ENCODE measurements around the gene DUSP21. TPM values are rescaled to one million over a fixed set of nuclear protein-coding genes. Genes with fewer than 3 reads are reported as not detected.

The DUSP21 gene
- polyA plus RNA-seq, 2 of the 4 experiments (the other 2 are of a cell fraction): not detected

GRCh38 chrX:44871931-44872820, 28.4 kb downstream of the DUSP21 start:
- no peaks in the 10 kb centered on the region for H3K9me3 ChIP-seq

DNA sequence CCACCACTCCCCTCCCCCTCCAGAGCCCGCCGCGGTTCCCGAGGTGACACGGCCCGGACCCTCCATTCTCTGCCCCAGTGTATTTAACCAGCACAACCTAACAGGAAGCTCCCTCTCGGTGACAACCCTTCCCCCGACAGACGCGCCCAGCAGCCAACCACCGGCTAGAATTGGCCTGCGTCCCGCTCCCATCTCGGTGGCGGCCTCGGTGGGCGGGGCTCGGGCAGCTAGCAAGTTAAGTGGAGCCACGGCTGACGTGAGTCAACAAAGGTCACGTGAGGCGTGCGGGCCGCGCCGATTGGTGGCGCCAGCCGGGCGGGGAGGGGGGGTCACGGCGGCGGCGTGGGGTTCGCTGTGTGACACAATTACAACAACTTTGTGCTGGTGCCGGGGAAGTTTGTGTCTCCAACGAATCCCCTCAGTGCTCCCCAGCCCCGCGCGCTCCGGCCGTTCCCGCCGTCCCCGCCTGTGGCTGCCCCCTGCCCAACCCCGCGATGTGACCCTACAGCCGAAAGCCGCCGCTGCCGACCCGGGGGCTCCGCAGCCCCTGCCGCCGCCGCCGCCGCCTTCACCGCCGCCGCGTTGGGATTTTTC, 29.1 kb downstream of the DUSP21 start, which contains the start of gene KDM6A:
KDM6A (plus strand) TSS at position 368 of the 594 bp plus-strand sequence. CDS start 364 bp downstream, outside the sequence.
- H3K4me3 ChIP-seq: peak within 1 kb of the TSS; percentile 79
- no peaks in the 10 kb centered on the region for H3K9me3 ChIP-seq
- FAIRE-seq (peak; percentile 84), DNase-seq (ENCODE audit: low read depth in 1 of 2, low spot score in 1 of 2) (peak; percentile 94 to 98), ATAC-seq (peak; percentile 86 to 94)
- H3K27ac ChIP-seq: peak within 1 kb of the TSS; percentile 99 to 100
- 0 out of 3 replicates have a peak, but pooled peaks cover 13% of the 10 kb centered on the region for H3K4me1 ChIP-seq
- ChIA-PET CTCF (no interaction called here), POLR2A (interaction anchor here (0.6 to 1.5 kb wide), 11 partner anchors 9 to 1444 kb away, joined by 3 to 6 read pairs (median 4); partner anchors contain the start of gene FUNDC1)
- peak within 1 kb of the TSS; percentile 86 for H3K4me2 ChIP-seq
- TF ChIP-seq USF2 (IDR thresholded peaks at IDR 0.05): peak; percentile 97
- TF ChIP-seq, protein P1, sequence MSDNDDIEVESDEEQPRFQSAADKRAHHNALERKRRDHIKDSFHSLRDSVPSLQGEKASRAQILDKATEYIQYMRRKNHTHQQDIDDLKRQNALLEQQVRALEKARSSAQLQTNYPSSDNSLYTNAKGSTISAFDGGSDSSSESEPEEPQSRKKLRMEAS (IDR thresholded peaks at IDR 0.05): 0 out of 2 replicates have a peak, but pooled peaks have one; percentile 16
- no peak for TF ChIP-seq MYC (IDR thresholded peaks at IDR 0.05; ENCODE audit: borderline replicate concordance, low read length)
- TF ChIP-seq HES2 (IDR thresholded peaks at IDR 0.05): no peak
- no peak for TF ChIP-seq NPAS2 (CRISPR knock-in tag; IDR thresholded peaks at IDR 0.05; ENCODE audit: borderline replicate concordance)
- no peak for TF ChIP-seq HOXB13 (CRISPR knock-in tag; IDR thresholded peaks at IDR 0.05; ENCODE audit: low read depth)
- no peak for TF ChIP-seq HOXB5 (CRISPR knock-in tag; IDR thresholded peaks at IDR 0.05)
- TF ChIP-seq TP53 (CRISPR knock-in tag; IDR thresholded peaks at IDR 0.05): no peak
- no peak for TF ChIP-seq KDM1A (IDR thresholded peaks at IDR 0.05; ENCODE audit: low read depth)
- no peak for TF ChIP-seq FOXS1 (CRISPR knock-in tag; IDR thresholded peaks at IDR 0.05)
- TF ChIP-seq, protein P2, sequence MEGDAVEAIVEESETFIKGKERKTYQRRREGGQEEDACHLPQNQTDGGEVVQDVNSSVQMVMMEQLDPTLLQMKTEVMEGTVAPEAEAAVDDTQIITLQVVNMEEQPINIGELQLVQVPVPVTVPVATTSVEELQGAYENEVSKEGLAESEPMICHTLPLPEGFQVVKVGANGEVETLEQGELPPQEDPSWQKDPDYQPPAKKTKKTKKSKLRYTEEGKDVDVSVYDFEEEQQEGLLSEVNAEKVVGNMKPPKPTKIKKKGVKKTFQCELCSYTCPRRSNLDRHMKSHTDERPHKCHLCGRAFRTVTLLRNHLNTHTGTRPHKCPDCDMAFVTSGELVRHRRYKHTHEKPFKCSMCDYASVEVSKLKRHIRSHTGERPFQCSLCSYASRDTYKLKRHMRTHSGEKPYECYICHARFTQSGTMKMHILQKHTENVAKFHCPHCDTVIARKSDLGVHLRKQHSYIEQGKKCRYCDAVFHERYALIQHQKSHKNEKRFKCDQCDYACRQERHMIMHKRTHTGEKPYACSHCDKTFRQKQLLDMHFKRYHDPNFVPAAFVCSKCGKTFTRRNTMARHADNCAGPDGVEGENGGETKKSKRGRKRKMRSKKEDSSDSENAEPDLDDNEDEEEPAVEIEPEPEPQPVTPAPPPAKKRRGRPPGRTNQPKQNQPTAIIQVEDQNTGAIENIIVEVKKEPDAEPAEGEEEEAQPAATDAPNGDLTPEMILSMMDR (IDR thresholded peaks at IDR 0.05): no peak
- TF ChIP-seq SMC3 (IDR thresholded peaks at IDR 0.05): no peak
- TF ChIP-seq ZC3H11A (IDR thresholded peaks at IDR 0.05): no peak
- no peak for TF ChIP-seq RNF2 (IDR thresholded peaks at IDR 0.05; ENCODE audit: borderline replicate concordance, low read depth)
- no peak for TF ChIP-seq CEBPB (IDR thresholded peaks at IDR 0.05)
- no peak for TF ChIP-seq POLR2A (IDR thresholded peaks at IDR 0.05; ENCODE audit: low read length)
- no peak for TF ChIP-seq ATOH8 (CRISPR knock-in tag; IDR thresholded peaks at IDR 0.05; ENCODE audit: low read depth)
- no peak for TF ChIP-seq RCOR1 (IDR thresholded peaks at IDR 0.05; ENCODE audit: low read depth, low read length)
- no peak for TF ChIP-seq SREBF2 (IDR thresholded peaks at IDR 0.05)
- TF ChIP-seq, protein P3, sequence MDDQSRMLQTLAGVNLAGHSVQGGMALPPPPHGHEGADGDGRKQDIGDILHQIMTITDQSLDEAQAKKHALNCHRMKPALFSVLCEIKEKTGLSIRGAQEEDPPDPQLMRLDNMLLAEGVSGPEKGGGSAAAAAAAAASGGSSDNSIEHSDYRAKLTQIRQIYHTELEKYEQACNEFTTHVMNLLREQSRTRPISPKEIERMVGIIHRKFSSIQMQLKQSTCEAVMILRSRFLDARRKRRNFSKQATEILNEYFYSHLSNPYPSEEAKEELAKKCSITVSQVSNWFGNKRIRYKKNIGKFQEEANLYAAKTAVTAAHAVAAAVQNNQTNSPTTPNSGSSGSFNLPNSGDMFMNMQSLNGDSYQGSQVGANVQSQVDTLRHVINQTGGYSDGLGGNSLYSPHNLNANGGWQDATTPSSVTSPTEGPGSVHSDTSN (IDR thresholded peaks at IDR 0.05): peak; percentile 94
- no peak for TF ChIP-seq EHMT2 (IDR thresholded peaks at IDR 0.05; ENCODE audit: low read depth)
- TF ChIP-seq BCL3 (IDR thresholded peaks at IDR 0.05): peak; percentile 75; the same call in 2 of the 3 replicates
- WGBS (ENCODE audit: missing lambda C conversion rate): no CpG with 5 or more reads among the region's 61 CpGs

More at GRCh38 chrX:44871931-44872820, 28.4 kb downstream of the DUSP21 start:
- Histone ChIP-seq H3K4me2 (peak overlapping the region; percentile 84), H3K4me3 (peak overlapping the region; percentile 79), H3K4me1 (0 out of 3 replicates have a peak, but pooled peaks cover 13% of the 10 kb centered on the region), H3K27ac (peak overlapping the region; percentile 99 to 100)
- TF ChIP-seq SMC3 (IDR thresholded peaks at IDR 0.05): 0 out of 3 replicates have a peak, but pooled peaks have one; percentile 11
- no peak for TF ChIP-seq HEYL (CRISPR knock-in tag; IDR thresholded peaks at IDR 0.05)
- TF ChIP-seq JUN (IDR thresholded peaks at IDR 0.05): peak; percentile 42 to 64; a peak in 2 of 5 replicates
- TF ChIP-seq RAD21 (conservative IDR thresholded peaks at IDR 0.05 in 1 of 2, IDR thresholded peaks at IDR 0.05 in 1 of 2): 0 out of 5 replicates have a peak, but pooled peaks of 1 of the 2 experiments have one; percentile 26
- TF ChIP-seq, protein P4, sequence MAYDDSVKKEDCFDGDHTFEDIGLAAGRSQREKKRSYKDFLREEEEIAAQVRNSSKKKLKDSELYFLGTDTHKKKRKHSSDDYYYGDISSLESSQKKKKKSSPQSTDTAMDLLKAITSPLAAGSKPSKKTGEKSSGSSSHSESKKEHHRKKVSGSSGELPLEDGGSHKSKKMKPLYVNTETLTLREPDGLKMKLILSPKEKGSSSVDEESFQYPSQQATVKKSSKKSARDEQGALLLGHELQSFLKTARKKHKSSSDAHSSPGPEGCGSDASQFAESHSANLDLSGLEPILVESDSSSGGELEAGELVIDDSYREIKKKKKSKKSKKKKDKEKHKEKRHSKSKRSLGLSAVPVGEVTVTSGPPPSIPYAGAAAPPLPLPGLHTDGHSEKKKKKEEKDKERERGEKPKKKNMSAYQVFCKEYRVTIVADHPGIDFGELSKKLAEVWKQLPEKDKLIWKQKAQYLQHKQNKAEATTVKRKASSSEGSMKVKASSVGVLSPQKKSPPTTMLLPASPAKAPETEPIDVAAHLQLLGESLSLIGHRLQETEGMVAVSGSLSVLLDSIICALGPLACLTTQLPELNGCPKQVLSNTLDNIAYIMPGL (CRISPR knock-in tag; IDR thresholded peaks at IDR 0.05; ENCODE audit: borderline replicate concordance): no peak
- peak; percentile 59 for TF ChIP-seq POLR2A (IDR thresholded peaks at IDR 0.05; ENCODE audit: low read length)
- TF ChIP-seq PHF8 (IDR thresholded peaks at IDR 0.05; ENCODE audit: borderline replicate concordance, low read depth): peak; percentile 74; the same call in 1 of the 2 replicates
- ChIA-PET CTCF (no interaction called here), POLR2A (interaction anchor here (0.5 to 1.5 kb wide), 12 partner anchors 10 to 1444 kb away, joined by 3 to 6 read pairs (median 4); partner anchors contain the start of gene FUNDC1)
- 14% methylated on average over 3 of the region's 60 CpGs for WGBS (ENCODE audit: missing lambda C conversion rate)
- ATAC-seq (peak; percentile 43 to 67), FAIRE-seq (no peak), DNase-seq (ENCODE audit: low read depth in 1 of 2, low spot score in 1 of 2) (peak in 1 of 2 experiments; percentile 40)
